Thymus (tissue), 11 donors: ENCODE measurements around the gene CIITA. TPM values are rescaled to one million over a fixed set of nuclear protein-coding genes. Genes with fewer than 3 reads are reported as not detected.

Source experiments
- DNase-seq, 9 donors: peaks; one replicate each; pipeline ENCODE4 v3.0.0-alpha.2; 2013; ENCODE audit warnings: low spot score in 9 of 9, low read depth in 6 of 9, missing footprints in 1 of 9
- H3K27ac ChIP-seq, 2 donors: one replicate each; pipeline ENCODE4 v1.5.1; 2013; ENCODE audit warnings: control low read depth in 1 of 2, low read depth in 1 of 2, low read length in 1 of 2, mild to moderate bottlenecking in 1 of 2, moderate library complexity in 1 of 2
- H3K27me3 ChIP-seq, 2 donors: one replicate each; pipeline ENCODE4 v1.5.1; 2013; ENCODE audit warnings: low read length in 1 of 2; ENCODE audit not compliant: control insufficient read depth in 2 of 2, insufficient read depth in 1 of 2
- H3K36me3 ChIP-seq, 2 donors: one replicate each; pipeline ENCODE4 v1.5.1; 2013; ENCODE audit warnings: low read length in 1 of 2, mild to moderate bottlenecking in 1 of 2, moderate library complexity in 1 of 2; ENCODE audit not compliant: control insufficient read depth in 2 of 2, insufficient read depth in 2 of 2
- H3K4me1 ChIP-seq, 2 donors: one replicate each; pipeline ENCODE4 v1.5.1; 2013; ENCODE audit warnings: low read length in 2 of 2; ENCODE audit not compliant: control insufficient read depth in 2 of 2, insufficient read depth in 2 of 2
- H3K4me3 ChIP-seq, 2 donors: one replicate each; pipeline ENCODE4 v1.5.1; 2013; ENCODE audit warnings: low read length in 2 of 2, control low read depth in 1 of 2, mild to moderate bottlenecking in 1 of 2
- H3K9me3 ChIP-seq, 2 donors: one replicate each; pipeline ENCODE4 v1.5.1; 2013; ENCODE audit warnings: low read length in 1 of 2, mild to moderate bottlenecking in 1 of 2; ENCODE audit not compliant: control insufficient read depth in 2 of 2, insufficient read depth in 1 of 2
- WGBS: extraction: QIAGEN DNeasy Blood & Tissue Kit; methylation state at CpG from one replicate; pipeline ENCODE4 v1.1.7; 2013; 5-methylcytosine and 5-hydroxymethylcytosine counted together
- polyA plus RNA-seq: library from polyadenylated mRNA; stranded (reverse); fragments of 200-250 nt; gene quantifications from one replicate; pipeline ENCODE4 v1.2.3, GENCODE V29; 2013
- total RNA-seq: library from RNA; stranded (reverse); fragments of 120-200 nt; gene quantifications from one replicate; pipeline ENCODE4 v1.2.4, GENCODE V29; 2013
- donor health status: healthy.

Gene CIITA
- total and polyA plus RNA-seq, 2 donors = 16.7 to 32.8 TPM

DNA sequence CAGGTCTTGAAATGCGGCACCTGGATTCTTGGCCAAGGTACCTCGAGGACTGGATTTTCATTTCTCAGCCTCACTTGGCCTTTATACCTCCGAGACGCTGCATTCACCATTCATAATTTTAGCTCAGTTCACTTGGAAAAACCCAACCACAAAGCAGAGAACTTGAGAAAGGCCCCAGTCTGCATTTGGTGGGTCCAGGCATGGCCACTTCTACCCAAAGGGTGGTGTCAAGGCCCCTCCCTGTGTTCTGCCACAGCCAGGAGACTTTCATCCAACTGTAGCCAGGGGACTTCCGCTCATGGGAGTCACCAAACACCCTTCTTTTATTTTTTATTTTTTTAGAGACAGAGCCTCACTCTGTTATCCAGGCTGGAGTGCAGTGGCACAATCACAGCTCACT, 43.7 kb upstream of the CIITA start:
- 94% methylated on average over 5 of the region's 5 CpGs for WGBS
- Histone ChIP-seq H3K4me1 (peaks cover 0 to 12% of the 10 kb centered on the region in 2 donors), H3K4me3 (no peak overlapping the region), H3K27ac (peak overlapping the region in 1 of 2 donors; percentile 11), H3K36me3 (no peaks in the 10 kb centered on the region), H3K27me3 (no peaks in the 10 kb centered on the region), H3K9me3 (no peaks in the 10 kb centered on the region)
- DNase-seq = no peak

GRCh38 chr16:10834130-10834529, 42.9 kb upstream of the CIITA start:
- Histone ChIP-seq H3K4me3 (no peak overlapping the region), H3K36me3 (no peaks in the 10 kb centered on the region), H3K4me1 (peaks cover 0 to 8% of the 10 kb centered on the region in 2 donors), H3K9me3 (no peaks in the 10 kb centered on the region), H3K27ac (no peak overlapping the region), H3K27me3 (no peaks in the 10 kb centered on the region)
- WGBS = 94% methylated on average over 10 of the region's 10 CpGs
- no peak for DNase-seq

- H3K4me1 ChIP-seq = peaks cover 0 to 4% of the 10 kb centered on the region in 2 donors
- no peaks in the 10 kb centered on the region for H3K9me3 ChIP-seq
- no peaks in the 10 kb centered on the region for H3K36me3 ChIP-seq
- no peak overlapping the region for H3K4me3 ChIP-seq
- WGBS = 94% methylated on average over 1 of the region's 1 CpG
- no peak for DNase-seq
- H3K27ac ChIP-seq = no peak overlapping the region
- H3K27me3 ChIP-seq = no peaks in the 10 kb centered on the region
These were observed 42.2 kb upstream of the CIITA start for GRCh38 chr16:10834766-10835165.

DNA sequence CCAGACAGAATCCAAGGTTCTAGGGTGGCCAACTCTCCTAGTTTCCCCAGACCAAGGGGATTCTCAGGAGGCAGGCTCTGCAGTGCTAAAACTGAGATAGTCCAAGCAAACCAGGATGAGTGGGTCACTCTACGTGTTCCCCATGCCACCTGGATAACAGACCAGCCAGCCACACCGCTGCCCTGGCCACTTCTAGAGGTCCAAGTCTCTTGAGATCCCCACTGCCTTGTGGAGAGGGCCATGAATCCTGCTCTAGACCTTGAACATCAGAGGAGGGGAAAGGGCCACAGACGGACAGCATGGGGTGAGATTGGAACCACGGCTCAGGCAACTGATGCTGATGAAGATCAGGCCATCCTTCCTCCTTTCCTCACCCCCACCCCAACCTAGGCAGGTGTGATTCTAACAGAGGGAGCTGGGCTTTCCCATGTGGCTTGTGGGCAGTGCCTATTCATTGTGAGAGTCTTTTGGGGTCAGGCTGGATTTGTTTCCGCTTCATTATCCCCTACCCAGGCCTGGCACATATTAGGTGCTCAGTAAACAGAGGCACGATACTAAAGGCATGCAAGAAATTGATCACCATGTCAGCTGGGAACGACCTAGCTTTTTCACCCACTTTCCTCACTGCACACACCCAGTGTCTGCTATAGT, 41.6 kb upstream of the CIITA start:
- 93% methylated on average over 7 of the region's 7 CpGs for WGBS
- Histone ChIP-seq H3K27me3 (no peaks in the 10 kb centered on the region), H3K4me3 (no peak overlapping the region), H3K27ac (no peak overlapping the region), H3K36me3 (no peaks in the 10 kb centered on the region), H3K9me3 (no peaks in the 10 kb centered on the region), H3K4me1 (peaks cover 0 to 4% of the 10 kb centered on the region in 2 donors)
- no peak for DNase-seq

DNA sequence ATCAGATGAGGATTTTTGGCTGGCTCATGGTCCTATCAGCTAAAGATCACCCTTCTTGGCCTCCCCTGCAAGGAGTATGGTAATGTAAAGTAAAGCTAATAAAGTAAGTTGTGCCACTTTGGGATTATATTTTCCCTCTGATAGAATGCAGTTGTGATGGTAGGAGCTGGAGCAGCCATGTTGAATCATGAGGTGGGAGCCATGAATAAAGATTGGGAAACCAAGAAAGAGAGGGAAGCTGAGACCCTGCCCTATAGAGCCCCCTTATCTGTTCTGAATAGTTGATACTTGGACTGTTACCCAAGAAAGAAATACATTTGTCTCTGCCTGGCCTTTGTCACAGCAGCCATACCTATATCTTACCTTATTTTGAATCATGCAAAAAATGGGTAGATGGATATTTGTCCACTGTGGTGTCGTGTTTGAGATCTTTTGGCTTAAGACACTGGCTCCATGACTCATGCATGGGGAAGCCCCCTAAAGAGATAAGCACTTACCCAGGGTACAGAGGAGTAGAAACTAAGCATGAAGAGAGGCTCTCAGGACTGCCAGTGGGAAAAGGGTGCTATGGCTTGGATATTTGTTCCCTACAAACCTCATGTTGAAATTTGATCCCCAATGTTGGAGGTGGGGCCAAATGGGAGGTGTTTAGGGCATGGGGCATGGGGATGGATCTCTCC, 40.7 kb upstream of the CIITA start:
- Histone ChIP-seq H3K9me3 (no peaks in the 10 kb centered on the region), H3K36me3 (no peaks in the 10 kb centered on the region), H3K4me3 (no peak overlapping the region), H3K27ac (no peak overlapping the region), H3K4me1 (peaks cover 0 to 4% of the 10 kb centered on the region in 2 donors), H3K27me3 (no peaks in the 10 kb centered on the region)
- DNase-seq = no peak
- 93% methylated on average over 1 of the region's 1 CpG for WGBS

GRCh38 chr16:10838621-10839278, 38.3 kb upstream of the CIITA start:
- DNase-seq = no peak
- H3K4me3 ChIP-seq = no peak overlapping the region
- H3K27me3 ChIP-seq = no peaks in the 10 kb centered on the region
- WGBS = 93% methylated on average over 10 of the region's 10 CpGs
- peaks cover 0 to 2% of the 10 kb centered on the region in 2 donors for H3K4me1 ChIP-seq
- no peaks in the 10 kb centered on the region for H3K36me3 ChIP-seq
- no peak overlapping the region for H3K27ac ChIP-seq
- no peaks in the 10 kb centered on the region for H3K9me3 ChIP-seq

- Histone ChIP-seq H3K9me3 (no peaks in the 10 kb centered on the region), H3K4me3 (no peak overlapping the region), H3K36me3 (no peaks in the 10 kb centered on the region), H3K4me1 (peaks cover 0 to 2% of the 10 kb centered on the region in 2 donors), H3K27ac (no peak overlapping the region), H3K27me3 (no peaks in the 10 kb centered on the region)
- WGBS = 97% methylated on average over 6 of the region's 6 CpGs
- DNase-seq = no peak
These were observed 37.7 kb upstream of the CIITA start for GRCh38 chr16:10839279-10839666.

GRCh38 chr16:10840703-10841102, 36.3 kb upstream of the CIITA start:
- no peak overlapping the region for H3K4me3 ChIP-seq
- H3K36me3 ChIP-seq = no peaks in the 10 kb centered on the region
- peaks cover 0 to 2% of the 10 kb centered on the region in 2 donors for H3K4me1 ChIP-seq
- H3K9me3 ChIP-seq = no peaks in the 10 kb centered on the region
- 95% methylated on average over 16 of the region's 16 CpGs for WGBS
- no peaks in the 10 kb centered on the region for H3K27me3 ChIP-seq
- no peak for DNase-seq
- H3K27ac ChIP-seq = no peak overlapping the region
